K562 (cell line): ENCODE data around the gene GLP1R. TPM values are rescaled to one million over a fixed set of nuclear protein-coding genes. Genes with fewer than 3 reads are reported as not detected.

ENCODE experiments used
- ATAC-seq: fragments of 200-7000 bp; cut with Tn5 transposase; 3 replicates; pipeline ENCODE4 v1.9.1; 2020; ENCODE audit warnings: moderate library complexity
- BruUV-seq: library from RNA; stranded (reverse); fragments of 400-500 nt; replicated peaks from 2 replicates; lab custom pipeline; 2021; lab: Mats Ljungman, UMichigan
- CTCF ChIA-PET: fragments of 300-600 bp; formaldehyde crosslinking; extraction: SDS; loops from one replicate; lab custom pipeline; 2021; ENCODE audit warnings: low intra/inter-chr PET ratio; lab: Yijun Ruan, JAX
- POLR2A ChIA-PET: fragments of 300-600, 350-650 bp; sonication (Branson Sonifier 250); formaldehyde crosslinking; extraction: SDS; loops from one replicate; lab custom pipeline; 2021; ENCODE audit warnings: antibody characterized with exemption, inconsistent platforms; lab: Yijun Ruan, JAX
- DNase-seq, 4 experiments: peaks; one replicate each; pipeline versions ENCODE4 v3.0.0 to v3.0.0-alpha.2; 2011 to 2018; ENCODE audit warnings: low spot score in 3 of 4, mixed read lengths in 3 of 4; ENCODE audit errors: extremely low read depth in 1 of 4
- FAIRE-seq: peaks from 2 replicates; lab custom pipeline; 2011; peaks lifted over from hg19 to GRCh38; lab: Jason Lieb, UNC
- H2AFZ ChIP-seq: 2 replicates; pipeline ENCODE4 v1.6.0; 2011; ENCODE audit warnings: low read depth, low read length, control low read depth, inconsistent platforms
- H3K27ac ChIP-seq: fragments of 200-600 bp; 3 replicates; pipeline ENCODE4 v1.8.0; 2011; ENCODE audit warnings: low read depth, mild to moderate bottlenecking, control low read depth, inconsistent platforms, low read length, moderate library complexity, mixed read lengths; ENCODE audit errors: extremely low read depth
- H3K27me3 ChIP-seq, 2 experiments: fragments of 300-600 bp in 1 of 2; 2 replicates in 1 of 2; 3 replicates in 1 of 2; pipeline versions ENCODE4 v1.6.0 to v1.8.0; 2011; ENCODE audit warnings: inconsistent platforms in 2 of 2, low read length in 2 of 2, mild to moderate bottlenecking in 1 of 2, mixed read lengths in 1 of 2, moderate library complexity in 1 of 2; ENCODE audit not compliant: control insufficient read depth in 2 of 2, insufficient read depth in 2 of 2
- H3K36me3 ChIP-seq: fragments of 300-600 bp; 3 replicates; pipeline ENCODE4 v1.8.0; 2011; ENCODE audit warnings: mild to moderate bottlenecking, low read length, inconsistent platforms; ENCODE audit not compliant: control insufficient read depth, insufficient read depth
- H3K4me1 ChIP-seq, 2 experiments: fragments of 200-600 bp in 1 of 2; replicated peaks in 1 of 2; 2 replicates in 1 of 2; 3 replicates in 1 of 2; pipeline versions ENCODE4 v1.5.1 to v1.8.0; 2011; ENCODE audit warnings: inconsistent platforms in 2 of 2, low read length in 2 of 2, mild to moderate bottlenecking in 1 of 2, mixed read lengths in 1 of 2, moderate library complexity in 1 of 2; ENCODE audit not compliant: control insufficient read depth in 2 of 2, insufficient read depth in 2 of 2
- H3K4me2 ChIP-seq: 2 replicates; pipeline ENCODE4 v1.6.1; 2011; ENCODE audit warnings: low read length, control low read depth, inconsistent platforms, mixed read lengths; ENCODE audit not compliant: insufficient read depth
- H3K4me3 ChIP-seq: fragments of 200-600 bp; sonication (generic), shearing (Covaris generic); 2 replicates; pipeline ENCODE4 v1.5.1; 2016; ENCODE audit warnings: control low read depth, inconsistent platforms
- H3K79me2 ChIP-seq: fragments of 200-600 bp; 3 replicates; pipeline ENCODE4 v1.8.0; 2011; ENCODE audit warnings: low read length, inconsistent platforms; ENCODE audit not compliant: control insufficient read depth, insufficient read depth
- H3K9ac ChIP-seq, 2 experiments: 2 replicates each; pipeline versions ENCODE4 v1.6.0 to v1.6.1; 2011; ENCODE audit warnings: low read depth in 2 of 2, low read length in 2 of 2, control low read depth in 1 of 2, inconsistent platforms in 1 of 2, mild to moderate bottlenecking in 1 of 2, mixed read lengths in 1 of 2; ENCODE audit not compliant: insufficient read depth in 1 of 2
- H3K9me1 ChIP-seq: one replicate; pipeline ENCODE4 v1.6.0; 2011; ENCODE audit warnings: inconsistent platforms, mild to moderate bottlenecking, low read length, moderate library complexity; ENCODE audit not compliant: control insufficient read depth, insufficient read depth
- H3K9me3 ChIP-seq: replicated peaks from 2 replicates; pipeline ENCODE4 v1.5.1; 2011; ENCODE audit warnings: low read depth, low read length, inconsistent platforms; ENCODE audit not compliant: control insufficient read depth, insufficient read depth
- H4K20me1 ChIP-seq: replicated peaks from 2 replicates; pipeline ENCODE4 v1.6.1; 2011; ENCODE audit warnings: low read length, inconsistent platforms, mixed read lengths; ENCODE audit not compliant: control insufficient read depth, insufficient read depth
- ETS1 ChIP-seq: conservative IDR thresholded peaks from 2 replicates; pipeline ENCODE4 v1.6.1; 2011; ENCODE audit warnings: low read depth, mild to moderate bottlenecking, low read length; ENCODE audit not compliant: control insufficient read depth
- GATAD2B ChIP-seq: fragments of 450-650 bp; IDR thresholded peaks from 2 replicates; pipeline ENCODE4 v1.6.1; 2017; ENCODE audit warnings: mild to moderate bottlenecking, borderline replicate concordance
- SRF ChIP-seq, 2 experiments: fragments of 250-450, 450-650 bp in 1 of 2; sonication (Bioruptor Pico) in 1 of 2; sonication (generic) in 1 of 2; formaldehyde crosslinking; IDR thresholded peaks; 2 replicates each; pipeline versions ENCODE4 v1.5.0 to v1.5.1; 2020 to 2022; ENCODE audit warnings: mild to moderate bottlenecking in 1 of 2, missing genetic modification reagents in 1 of 2
- in situ Hi-C: fragments of 300-500 bp; cut with MboI; formaldehyde crosslinking; loops from 4 replicates; pipeline ENCODE4 v1.15.0; 2018; ENCODE audit warnings: inconsistent platforms, mixed read lengths
- intact Hi-C: fragments of 100-400 bp; cut with micrococcal nuclease; formaldehyde crosslinking; loops from 2 replicates; pipeline ENCODE4 v1.14.2; 2022
- polyA plus RNA-seq, 8 experiments: library from polyadenylated mRNA; depleted of rRNA in 4 of 8; stranded (reverse) in 5 of 8; unstranded in 3 of 8; fragments of >200 nt; fragmentation: Nextera tagmentation in 2 of 8; fragmentation: Illumina TruSeq in 1 of 8; extraction: Ambion mirVana in 2 of 8; extraction: Trizol in 1 of 8; gene quantifications; 2 replicates each; pipeline versions ENCODE4 v1.2.1 to v1.2.3, GENCODE V29; 2011 to 2014; ENCODE audit warnings: inconsistent platforms in 1 of 8, missing spikeins in 1 of 8
- total RNA-seq, 7 experiments: library from RNA; depleted of rRNA in 6 of 7; stranded (reverse); fragments of >200 nt in 6 of 7; fragmentation: Illumina TruSeq in 2 of 7; extraction: Trizol in 2 of 7; gene quantifications; 2 replicates each; pipeline versions ENCODE4 v1.2.1 to v1.2.3, GENCODE V29; 2011 to 2021; ENCODE audit warnings: low replicate concordance in 1 of 7
- TF ChIP-seq, protein P1 (sequence below): sonication (generic); formaldehyde crosslinking; IDR thresholded peaks from 2 replicates; pipeline ENCODE4 v1.8.1; 2023; ENCODE audit warnings: mild to moderate bottlenecking, missing genetic modification reagents
- TF ChIP-seq, protein P2 (sequence below): fragments of 450-650 bp; IDR thresholded peaks from 2 replicates; pipeline ENCODE4 v1.6.1; 2016; ENCODE audit warnings: missing biosample characterization, missing genetic modification characterization

The GLP1R gene
- total and polyA plus RNA-seq, 9 of the 15 experiments (the other 6 are each of a cell fraction or from before 2014, with no cell fraction given), result not detected

GRCh38 chr6:39124114-39124513, 75.5 kb downstream of the GLP1R start:
- in situ Hi-C loops, result no loop called here
- CTCF ChIA-PET, result no interaction called here
- H4K20me1 ChIP-seq, result no peaks in the 10 kb centered on the region
- no peak overlapping the region for H2AFZ ChIP-seq
- FAIRE-seq, result no peak
- no peak overlapping the region for H3K4me2 ChIP-seq
- H3K4me3 ChIP-seq, result no peak overlapping the region
- no peaks in the 10 kb centered on the region for H3K36me3 ChIP-seq
- no TSS peak for BruUV-seq
- H3K4me1 ChIP-seq, result no peaks in the 10 kb centered on the region
- H3K79me2 ChIP-seq, result no peaks in the 10 kb centered on the region
- peaks cover 15 to 23% of the 10 kb centered on the region in 2 experiments; a peak in 4 of 5 replicates for H3K27me3 ChIP-seq
- H3K27ac ChIP-seq, result no peak overlapping the region
- no peaks in the 10 kb centered on the region for H3K9me3 ChIP-seq
- H3K9ac ChIP-seq, result no peak overlapping the region
- ATAC-seq, result no peak
- TF ChIP-seq, protein P1, sequence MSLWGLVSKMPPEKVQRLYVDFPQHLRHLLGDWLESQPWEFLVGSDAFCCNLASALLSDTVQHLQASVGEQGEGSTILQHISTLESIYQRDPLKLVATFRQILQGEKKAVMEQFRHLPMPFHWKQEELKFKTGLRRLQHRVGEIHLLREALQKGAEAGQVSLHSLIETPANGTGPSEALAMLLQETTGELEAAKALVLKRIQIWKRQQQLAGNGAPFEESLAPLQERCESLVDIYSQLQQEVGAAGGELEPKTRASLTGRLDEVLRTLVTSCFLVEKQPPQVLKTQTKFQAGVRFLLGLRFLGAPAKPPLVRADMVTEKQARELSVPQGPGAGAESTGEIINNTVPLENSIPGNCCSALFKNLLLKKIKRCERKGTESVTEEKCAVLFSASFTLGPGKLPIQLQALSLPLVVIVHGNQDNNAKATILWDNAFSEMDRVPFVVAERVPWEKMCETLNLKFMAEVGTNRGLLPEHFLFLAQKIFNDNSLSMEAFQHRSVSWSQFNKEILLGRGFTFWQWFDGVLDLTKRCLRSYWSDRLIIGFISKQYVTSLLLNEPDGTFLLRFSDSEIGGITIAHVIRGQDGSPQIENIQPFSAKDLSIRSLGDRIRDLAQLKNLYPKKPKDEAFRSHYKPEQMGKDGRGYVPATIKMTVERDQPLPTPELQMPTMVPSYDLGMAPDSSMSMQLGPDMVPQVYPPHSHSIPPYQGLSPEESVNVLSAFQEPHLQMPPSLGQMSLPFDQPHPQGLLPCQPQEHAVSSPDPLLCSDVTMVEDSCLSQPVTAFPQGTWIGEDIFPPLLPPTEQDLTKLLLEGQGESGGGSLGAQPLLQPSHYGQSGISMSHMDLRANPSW (CRISPR knock-in tag), result no peak
- TF ChIP-seq ETS1, result no peak
- no peak for TF ChIP-seq GATAD2B
- TF ChIP-seq, protein P2, sequence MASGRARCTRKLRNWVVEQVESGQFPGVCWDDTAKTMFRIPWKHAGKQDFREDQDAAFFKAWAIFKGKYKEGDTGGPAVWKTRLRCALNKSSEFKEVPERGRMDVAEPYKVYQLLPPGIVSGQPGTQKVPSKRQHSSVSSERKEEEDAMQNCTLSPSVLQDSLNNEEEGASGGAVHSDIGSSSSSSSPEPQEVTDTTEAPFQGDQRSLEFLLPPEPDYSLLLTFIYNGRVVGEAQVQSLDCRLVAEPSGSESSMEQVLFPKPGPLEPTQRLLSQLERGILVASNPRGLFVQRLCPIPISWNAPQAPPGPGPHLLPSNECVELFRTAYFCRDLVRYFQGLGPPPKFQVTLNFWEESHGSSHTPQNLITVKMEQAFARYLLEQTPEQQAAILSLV, result no peak
- TF ChIP-seq SRF (CRISPR knock-in tag; IDR thresholded peaks at IDR 0.05), result no peak
- no peaks in the 10 kb centered on the region for H3K9me1 ChIP-seq
- DNase-seq, result no peak
- POLR2A ChIA-PET, result interaction anchor here (0.6 to 0.7 kb wide), 2 partner anchors 117 to 598 kb away, joined by 3 read pairs; no protein-coding TSS in a partner anchor
- intact Hi-C loops, result no loop called here
